Measurements from ENCODE around the gene DRC7.
"Not testable (repeated sequence)": the region's sequence is repeated elsewhere in the genome, so short reads cannot be mapped to it uniquely, and the experiment has no call there.

GRCh38 chr16:57746316-57746715 lies 51.7 kb downstream of the DRC7 start:
- TF ChIP-seq MXD4 (CRISPR knock-in tag; IDR thresholded peaks at IDR 0.05; ENCODE audit: borderline replicate concordance); FOXK1 (CRISPR knock-in tag; IDR thresholded peaks at IDR 0.05); CTCF (IDR thresholded peaks at IDR 0.05); ZSCAN18 (CRISPR knock-in tag; IDR thresholded peaks at IDR 0.05); PREB (CRISPR knock-in tag; IDR thresholded peaks at IDR 0.05; ENCODE audit: borderline replicate concordance); ELF4 (CRISPR knock-in tag; IDR thresholded peaks at IDR 0.05; ENCODE audit: low read depth): not testable (repeated sequence)
- TF ChIP-seq, protein P1, sequence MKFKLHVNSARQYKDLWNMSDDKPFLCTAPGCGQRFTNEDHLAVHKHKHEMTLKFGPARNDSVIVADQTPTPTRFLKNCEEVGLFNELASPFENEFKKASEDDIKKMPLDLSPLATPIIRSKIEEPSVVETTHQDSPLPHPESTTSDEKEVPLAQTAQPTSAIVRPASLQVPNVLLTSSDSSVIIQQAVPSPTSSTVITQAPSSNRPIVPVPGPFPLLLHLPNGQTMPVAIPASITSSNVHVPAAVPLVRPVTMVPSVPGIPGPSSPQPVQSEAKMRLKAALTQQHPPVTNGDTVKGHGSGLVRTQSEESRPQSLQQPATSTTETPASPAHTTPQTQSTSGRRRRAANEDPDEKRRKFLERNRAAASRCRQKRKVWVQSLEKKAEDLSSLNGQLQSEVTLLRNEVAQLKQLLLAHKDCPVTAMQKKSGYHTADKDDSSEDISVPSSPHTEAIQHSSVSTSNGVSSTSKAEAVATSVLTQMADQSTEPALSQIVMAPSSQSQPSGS (CRISPR knock-in tag; IDR thresholded peaks at IDR 0.05; ENCODE audit: borderline replicate concordance, low read depth): not testable (repeated sequence)
- TF ChIP-seq, protein P2, sequence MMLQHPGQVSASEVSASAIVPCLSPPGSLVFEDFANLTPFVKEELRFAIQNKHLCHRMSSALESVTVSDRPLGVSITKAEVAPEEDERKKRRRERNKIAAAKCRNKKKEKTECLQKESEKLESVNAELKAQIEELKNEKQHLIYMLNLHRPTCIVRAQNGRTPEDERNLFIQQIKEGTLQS (CRISPR knock-in tag; conservative IDR thresholded peaks at IDR 0.05): not testable (repeated sequence)

All from WTC11 (cell line).